Endodermal cell (in vitro differentiated cells): ENCODE data around the gene RADIL. TPM values are rescaled to one million over a fixed set of nuclear protein-coding genes. Genes with fewer than 3 reads are reported as not detected.

Source experiments
- DNase-seq: peaks from one replicate; pipeline ENCODE4 v3.0.0-alpha.2; 2017
- H3K27ac ChIP-seq: 2 replicates; pipeline ENCODE4 v1.5.1; 2013; ENCODE audit warnings: mild to moderate bottlenecking, low read depth, low read length, moderate library complexity
- H3K27me3 ChIP-seq: 2 replicates; pipeline ENCODE4 v1.6.1; 2013; ENCODE audit warnings: mild to moderate bottlenecking, low read length, moderate library complexity; ENCODE audit not compliant: insufficient read depth, control insufficient read depth, poor library complexity, severe bottlenecking
- H3K36me3 ChIP-seq: 2 replicates; pipeline ENCODE4 v1.7.0; 2013; ENCODE audit warnings: mild to moderate bottlenecking, low read length, moderate library complexity; ENCODE audit not compliant: control insufficient read depth, insufficient read depth
- H3K4me1 ChIP-seq: one replicate; pipeline ENCODE4 v1.7.0; 2013; ENCODE audit warnings: low read length; ENCODE audit not compliant: control insufficient read depth, insufficient read depth
- H3K4me3 ChIP-seq: 2 replicates; pipeline ENCODE4 v1.5.1; 2013; ENCODE audit warnings: mild to moderate bottlenecking, low read length, moderate library complexity
- H3K9ac ChIP-seq: 2 replicates; pipeline ENCODE4 v1.6.1; 2013; ENCODE audit warnings: mild to moderate bottlenecking, low read length, moderate library complexity; ENCODE audit not compliant: poor library complexity, severe bottlenecking; ENCODE audit errors: extremely low read depth
- H3K9me3 ChIP-seq: 2 replicates; pipeline ENCODE4 v1.6.1; 2013; ENCODE audit warnings: mild to moderate bottlenecking, low read length, moderate library complexity; ENCODE audit not compliant: control insufficient read depth
- H3K27ac Mint-ChIP-seq: 2 replicates; pipeline ENCODE4 v1.8.0; 2020; ENCODE audit warnings: mixed read lengths
- H3K27me3 Mint-ChIP-seq: 2 replicates; pipeline ENCODE4 v1.8.0; 2021; ENCODE audit warnings: mild to moderate bottlenecking, mixed read lengths; ENCODE audit not compliant: insufficient read depth
- H3K36me3 Mint-ChIP-seq: 2 replicates; pipeline ENCODE4 v1.8.0; 2020; ENCODE audit warnings: low read depth, mixed read lengths
- H3K4me1 Mint-ChIP-seq: 2 replicates; pipeline ENCODE4 v1.8.0; 2020; ENCODE audit warnings: mixed read lengths
- H3K4me3 Mint-ChIP-seq: 2 replicates; pipeline ENCODE4 v1.8.0; 2020; ENCODE audit warnings: mild to moderate bottlenecking, moderate library complexity, mixed read lengths
- H3K9me3 Mint-ChIP-seq: 2 replicates; pipeline ENCODE4 v1.8.0; 2020; ENCODE audit warnings: mild to moderate bottlenecking, mixed read lengths
- WGBS, 2 experiments: methylation state at CpG; one replicate each; pipeline versions ENCODE4 v1.1.5 to v1.1.7; 2013; ENCODE audit warnings: missing lambda C conversion rate in 2 of 2, mixed read lengths in 1 of 2; ENCODE audit not compliant: insufficient coverage in 1 of 2, insufficient read length in 1 of 2; 5-methylcytosine and 5-hydroxymethylcytosine counted together
- total RNA-seq, 2 donors: library from RNA; stranded (reverse); fragmentation: NEBNext Ultra II Directional in 1 of 2; extraction: Animal tissue kit (Norgen Biotek cat#: 25700) in 1 of 2; gene quantifications; 2 replicates in 1 of 2; 3 replicates in 1 of 2; pipeline ENCODE4 v1.2.1, GENCODE V29; 2021
- TF ChIP-seq, protein P1 (sequence below): fragments of 200-600 bp; sonication (generic); conservative IDR thresholded peaks from 2 replicates; pipeline ENCODE4 v1.5.0; 2021; ENCODE audit warnings: antibody characterized with exemption, mild to moderate bottlenecking

The RADIL gene
- total RNA-seq, 2 donors from 2014 or later, result 34.9 to 47.6 TPM

DNA sequence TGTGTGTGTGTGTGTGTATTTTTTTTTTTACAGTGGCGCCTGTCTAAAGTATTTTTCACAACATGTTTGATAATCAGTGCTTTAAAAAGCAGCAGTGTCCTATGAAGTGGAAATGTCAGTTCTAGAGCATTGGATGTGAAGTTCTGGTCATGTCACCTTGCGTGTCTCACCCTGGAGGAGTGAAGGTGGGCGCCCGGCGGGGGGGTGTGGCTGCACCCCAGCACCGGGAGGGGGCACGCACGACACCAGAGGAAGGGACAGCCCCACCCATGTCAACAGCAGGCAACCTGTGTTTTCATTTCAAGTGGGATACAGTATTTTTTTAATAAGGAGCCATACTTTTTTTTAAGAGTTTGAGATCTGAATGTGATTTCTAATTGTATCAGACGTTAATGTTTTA lies 112.6 kb downstream of the RADIL start:
- H3K27me3 Mint-ChIP-seq, result no peaks in the 10 kb centered on the region
- no peak for DNase-seq
- no peak overlapping the region for H3K4me3 Mint-ChIP-seq
- peaks cover 11% of the 10 kb centered on the region for H3K36me3 Mint-ChIP-seq
- 93% methylated on average over 8 of the region's 9 CpGs; no CpG with 5 or more reads in 1 of the 2 experiments for WGBS, 2 experiments
- no peaks in the 10 kb centered on the region for H3K9me3 ChIP-seq
- TF ChIP-seq, protein P1, sequence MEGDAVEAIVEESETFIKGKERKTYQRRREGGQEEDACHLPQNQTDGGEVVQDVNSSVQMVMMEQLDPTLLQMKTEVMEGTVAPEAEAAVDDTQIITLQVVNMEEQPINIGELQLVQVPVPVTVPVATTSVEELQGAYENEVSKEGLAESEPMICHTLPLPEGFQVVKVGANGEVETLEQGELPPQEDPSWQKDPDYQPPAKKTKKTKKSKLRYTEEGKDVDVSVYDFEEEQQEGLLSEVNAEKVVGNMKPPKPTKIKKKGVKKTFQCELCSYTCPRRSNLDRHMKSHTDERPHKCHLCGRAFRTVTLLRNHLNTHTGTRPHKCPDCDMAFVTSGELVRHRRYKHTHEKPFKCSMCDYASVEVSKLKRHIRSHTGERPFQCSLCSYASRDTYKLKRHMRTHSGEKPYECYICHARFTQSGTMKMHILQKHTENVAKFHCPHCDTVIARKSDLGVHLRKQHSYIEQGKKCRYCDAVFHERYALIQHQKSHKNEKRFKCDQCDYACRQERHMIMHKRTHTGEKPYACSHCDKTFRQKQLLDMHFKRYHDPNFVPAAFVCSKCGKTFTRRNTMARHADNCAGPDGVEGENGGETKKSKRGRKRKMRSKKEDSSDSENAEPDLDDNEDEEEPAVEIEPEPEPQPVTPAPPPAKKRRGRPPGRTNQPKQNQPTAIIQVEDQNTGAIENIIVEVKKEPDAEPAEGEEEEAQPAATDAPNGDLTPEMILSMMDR, result no peak
- H3K27ac Mint-ChIP-seq, result no peak overlapping the region
- no peaks in the 10 kb centered on the region for H3K9me3 Mint-ChIP-seq
- H3K4me3 ChIP-seq, result no peak overlapping the region
- H3K36me3 ChIP-seq, result peaks cover 12% of the 10 kb centered on the region
- no peak overlapping the region for H3K9ac ChIP-seq
- no peaks in the 10 kb centered on the region for H3K27me3 ChIP-seq
- H3K27ac ChIP-seq, result no peak overlapping the region
- H3K4me1 Mint-ChIP-seq, result peaks cover 12% of the 10 kb centered on the region
- H3K4me1 ChIP-seq, result no peaks in the 10 kb centered on the region

DNA sequence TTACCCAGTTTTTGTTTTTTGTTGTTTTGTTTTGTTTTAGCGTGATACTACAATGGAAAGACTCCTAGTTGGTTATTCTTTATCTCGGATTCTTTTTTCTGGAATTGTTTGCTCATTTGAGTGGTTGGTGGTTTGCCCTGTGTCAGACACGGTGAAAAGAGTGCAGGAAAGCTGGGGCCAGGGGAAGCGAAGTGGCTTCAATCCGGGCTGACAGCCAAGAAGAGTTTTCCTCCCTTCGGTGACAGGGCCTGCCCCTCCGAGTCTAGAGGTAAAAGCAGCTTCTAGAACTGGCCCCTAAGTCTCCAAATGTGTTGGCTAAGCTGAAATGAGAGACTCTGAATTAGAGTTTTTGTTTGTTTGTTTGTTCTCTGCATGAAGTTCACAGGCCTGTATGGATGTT lies 113.8 kb downstream of the RADIL start:
- 90 to 98% methylated on average over 7 of the region's 7 CpGs for WGBS, 2 experiments
- peaks cover 8% of the 10 kb centered on the region for H3K4me1 Mint-ChIP-seq
- H3K36me3 Mint-ChIP-seq, result peaks cover 13% of the 10 kb centered on the region
- Histone ChIP-seq H3K27me3 (no peaks in the 10 kb centered on the region), H3K36me3 (peaks cover 19% of the 10 kb centered on the region), H3K4me3 (no peak overlapping the region), H3K27ac (no peak overlapping the region), H3K9ac (no peak overlapping the region), H3K4me1 (no peaks in the 10 kb centered on the region), H3K9me3 (no peaks in the 10 kb centered on the region)
- H3K27ac Mint-ChIP-seq, result peak overlapping the region; percentile 21
- no peak for DNase-seq
- TF ChIP-seq, protein P1, result no peak
- H3K9me3 Mint-ChIP-seq, result no peaks in the 10 kb centered on the region
- H3K27me3 Mint-ChIP-seq, result no peaks in the 10 kb centered on the region
- H3K4me3 Mint-ChIP-seq, result no peak overlapping the region

DNA sequence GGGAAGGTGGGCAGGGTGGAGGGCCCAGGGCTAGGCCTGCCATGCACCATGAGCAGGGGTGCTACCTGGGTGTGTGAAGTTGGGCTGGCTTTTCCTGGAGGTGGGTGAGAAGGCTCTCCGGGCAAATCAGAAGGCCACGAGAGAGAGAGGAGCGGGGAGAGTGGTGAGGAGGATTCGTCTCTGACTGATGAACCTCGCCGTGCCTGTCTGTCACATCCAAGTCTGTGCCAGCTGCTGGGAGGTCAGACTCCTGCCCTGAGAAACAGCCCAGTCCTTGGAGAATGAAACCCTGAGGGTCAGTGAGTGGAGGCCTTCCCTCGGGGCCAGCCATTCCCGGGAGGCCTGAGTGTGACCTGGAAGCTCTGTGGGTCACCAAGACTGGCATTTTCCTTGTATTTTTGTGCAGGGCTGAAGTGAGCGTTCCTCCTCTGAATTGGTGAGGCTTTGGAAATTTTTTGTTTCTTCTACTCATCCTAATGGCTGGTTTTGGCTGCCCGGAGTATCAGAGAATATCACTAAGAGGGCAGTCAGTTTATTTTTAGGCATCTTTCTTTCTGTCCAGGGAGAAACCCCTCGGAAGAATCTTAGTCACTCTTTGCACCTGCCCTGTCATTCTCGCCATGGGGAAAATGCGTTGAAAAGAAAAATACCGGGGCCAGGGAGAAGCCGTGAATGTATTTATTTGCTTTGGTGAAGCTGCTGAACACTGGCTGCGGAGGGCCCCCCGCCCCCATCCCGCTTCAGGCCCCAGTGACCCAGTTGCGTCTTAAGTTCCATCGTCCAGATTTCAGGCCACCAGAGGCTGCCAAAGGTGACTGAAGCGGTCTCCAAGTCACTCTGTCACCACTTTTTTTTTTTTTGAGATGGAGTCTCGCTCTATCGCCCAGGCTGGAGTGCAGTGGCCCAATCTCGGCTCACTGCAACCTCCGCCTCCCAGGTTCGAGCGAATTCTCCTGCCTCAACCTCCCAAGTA lies 114.6 kb downstream of the RADIL start:
- no peaks in the 10 kb centered on the region for H3K27me3 Mint-ChIP-seq
- no peaks in the 10 kb centered on the region for H3K4me1 Mint-ChIP-seq
- H3K4me1 ChIP-seq, result no peaks in the 10 kb centered on the region
- no peak for DNase-seq
- no peak overlapping the region for H3K27ac ChIP-seq
- no peaks in the 10 kb centered on the region for H3K9me3 ChIP-seq
- WGBS, 2 experiments, result 95 to 98% methylated on average over 15 to 27 of the region's 27 CpGs
- no peak overlapping the region for H3K4me3 ChIP-seq
- TF ChIP-seq, protein P1, result no peak
- H3K27me3 ChIP-seq, result no peaks in the 10 kb centered on the region
- peak overlapping the region; percentile 52 for H3K27ac Mint-ChIP-seq
- no peak overlapping the region for H3K4me3 Mint-ChIP-seq
- H3K36me3 ChIP-seq, result peaks cover 21% of the 10 kb centered on the region
- H3K9ac ChIP-seq, result no peak overlapping the region
- no peaks in the 10 kb centered on the region for H3K9me3 Mint-ChIP-seq
- H3K36me3 Mint-ChIP-seq, result peaks cover 15% of the 10 kb centered on the region
